ENCODE data around the gene NACA2. TPM values are rescaled to one million over a fixed set of nuclear protein-coding genes. Genes with fewer than 3 reads are reported as not detected.
A peak's percentile ranks its signal among the peaks of the same experiment; 100 is the strongest.
"Not testable (repeated sequence)": the region's sequence is repeated elsewhere in the genome, so short reads cannot be mapped to it uniquely, and the experiment has no call there.

Gene NACA2
- total RNA-seq, 1 donor from 2014 or later = not detected

DNA sequence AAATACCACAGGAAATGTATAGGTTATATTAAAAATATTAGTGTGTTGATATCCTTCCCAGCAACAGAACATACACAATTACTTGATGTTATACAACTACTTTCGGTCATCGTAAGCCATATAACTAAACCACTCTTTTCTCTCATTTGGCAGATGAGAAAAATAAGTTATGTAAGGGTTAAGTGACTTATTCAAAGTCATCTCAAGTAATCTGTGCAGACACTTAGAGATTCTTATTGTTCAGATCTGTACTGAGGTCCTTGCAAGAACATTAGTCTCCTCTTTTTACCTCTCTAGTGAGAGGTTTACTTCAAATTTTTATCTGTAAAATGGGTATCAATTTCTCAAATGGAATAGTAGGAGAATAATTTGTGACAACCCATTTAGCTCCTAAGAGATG lies 15.0 kb downstream of the NACA2 start:
- Mint-ChIP-seq H3K4me1 (ENCODE audit: low read depth) (peaks cover 3% of the 10 kb centered on the region), H3K4me3 (ENCODE audit: unreplicated experiment) (no peak overlapping the region)
- TF ChIP-seq, protein P1, sequence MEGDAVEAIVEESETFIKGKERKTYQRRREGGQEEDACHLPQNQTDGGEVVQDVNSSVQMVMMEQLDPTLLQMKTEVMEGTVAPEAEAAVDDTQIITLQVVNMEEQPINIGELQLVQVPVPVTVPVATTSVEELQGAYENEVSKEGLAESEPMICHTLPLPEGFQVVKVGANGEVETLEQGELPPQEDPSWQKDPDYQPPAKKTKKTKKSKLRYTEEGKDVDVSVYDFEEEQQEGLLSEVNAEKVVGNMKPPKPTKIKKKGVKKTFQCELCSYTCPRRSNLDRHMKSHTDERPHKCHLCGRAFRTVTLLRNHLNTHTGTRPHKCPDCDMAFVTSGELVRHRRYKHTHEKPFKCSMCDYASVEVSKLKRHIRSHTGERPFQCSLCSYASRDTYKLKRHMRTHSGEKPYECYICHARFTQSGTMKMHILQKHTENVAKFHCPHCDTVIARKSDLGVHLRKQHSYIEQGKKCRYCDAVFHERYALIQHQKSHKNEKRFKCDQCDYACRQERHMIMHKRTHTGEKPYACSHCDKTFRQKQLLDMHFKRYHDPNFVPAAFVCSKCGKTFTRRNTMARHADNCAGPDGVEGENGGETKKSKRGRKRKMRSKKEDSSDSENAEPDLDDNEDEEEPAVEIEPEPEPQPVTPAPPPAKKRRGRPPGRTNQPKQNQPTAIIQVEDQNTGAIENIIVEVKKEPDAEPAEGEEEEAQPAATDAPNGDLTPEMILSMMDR (IDR thresholded peaks at IDR 0.05) = no peak

DNA sequence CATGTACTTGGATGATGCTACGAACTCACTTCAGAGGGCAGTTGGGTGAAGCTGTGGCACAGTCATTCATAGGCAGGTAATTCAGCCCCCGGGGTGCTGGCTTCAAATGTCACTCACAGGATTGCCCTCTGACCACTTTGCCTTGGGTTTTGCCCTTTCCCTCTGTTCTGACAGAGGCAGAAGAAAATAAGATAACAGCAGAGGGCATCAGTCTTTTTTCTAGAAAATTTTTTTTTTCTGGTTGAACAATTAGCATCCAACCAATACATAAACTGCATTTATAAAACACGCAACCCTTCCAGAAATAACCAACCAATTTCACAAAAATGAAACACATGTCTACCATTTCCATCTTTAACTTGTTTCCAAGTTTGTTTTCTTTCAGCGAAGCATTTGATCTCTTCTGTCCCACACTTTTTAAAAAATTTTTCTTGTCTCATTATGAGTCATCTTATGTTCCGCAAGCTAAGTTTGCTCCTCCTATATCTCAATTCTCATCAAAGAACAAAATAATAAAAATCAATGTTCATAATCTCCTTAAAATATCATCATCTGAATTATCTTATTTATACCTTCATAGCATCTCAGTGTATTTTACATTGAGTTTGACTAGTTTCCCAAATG lies 15.6 kb downstream of the NACA2 start:
- TF ChIP-seq, protein P1 (IDR thresholded peaks at IDR 0.05) = no peak
- H3K4me3 Mint-ChIP-seq (ENCODE audit: unreplicated experiment) = no peak overlapping the region
- H3K27ac Mint-ChIP-seq (ENCODE audit: unreplicated experiment) = no peak overlapping the region
- H3K36me3 Mint-ChIP-seq (ENCODE audit: low read depth) = no peaks in the 10 kb centered on the region
- H3K27me3 Mint-ChIP-seq (ENCODE audit: low read depth) = no peaks in the 10 kb centered on the region
- no peak for DNase-seq (ENCODE audit: low spot score)
- peaks cover 7% of the 10 kb centered on the region for H3K9me3 Mint-ChIP-seq (ENCODE audit: low read depth)
- H3K4me1 Mint-ChIP-seq (ENCODE audit: low read depth) = peaks cover 3% of the 10 kb centered on the region

More for the DNA sequence above, 15.0 kb downstream of the NACA2 start:
- DNase-seq (ENCODE audit: low spot score) = no peak
- Mint-ChIP-seq H3K27me3 (ENCODE audit: low read depth) (no peaks in the 10 kb centered on the region), H3K36me3 (ENCODE audit: low read depth) (no peaks in the 10 kb centered on the region), H3K27ac (ENCODE audit: unreplicated experiment) (no peak overlapping the region), H3K9me3 (ENCODE audit: low read depth) (peaks cover 2% of the 10 kb centered on the region)

DNA sequence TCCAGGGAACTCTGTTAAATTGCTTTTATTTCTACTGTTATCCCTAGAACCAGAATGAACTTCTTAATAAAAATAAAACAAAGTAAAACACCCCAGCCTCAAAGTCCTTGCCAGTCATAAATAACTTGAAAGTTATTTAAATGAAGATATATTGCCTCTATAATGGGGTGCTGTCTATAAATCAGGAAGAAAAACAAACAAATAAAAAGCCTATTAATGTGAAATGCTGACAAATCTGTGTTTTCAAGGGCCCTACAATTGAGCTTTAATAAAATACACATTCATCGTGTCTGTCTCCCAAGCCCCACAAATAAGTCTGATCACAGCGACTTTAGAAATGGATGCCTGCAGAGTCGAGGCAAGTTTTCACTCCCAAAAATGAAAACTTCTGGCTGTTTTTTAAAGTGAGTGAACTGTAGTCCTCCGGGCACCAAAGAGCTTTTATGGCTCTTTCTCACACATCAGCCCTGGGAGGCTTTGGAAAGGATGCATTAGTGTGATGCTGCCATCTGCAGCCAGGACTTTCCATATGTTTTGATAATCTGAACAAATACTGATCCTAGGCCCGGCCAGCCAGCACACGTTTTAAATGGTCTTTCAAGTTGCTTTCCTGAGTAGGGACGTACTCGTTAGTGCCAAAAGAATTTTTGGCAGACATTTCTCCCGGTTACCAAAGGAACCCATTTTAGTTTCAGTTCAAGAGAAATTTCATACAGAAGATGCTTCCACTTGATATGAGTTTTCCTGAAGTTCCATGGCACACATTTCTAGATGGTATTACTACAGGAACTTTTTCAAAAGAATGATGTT lies 16.3 kb downstream of the NACA2 start:
- DNase-seq (ENCODE audit: low spot score) = no peak
- Mint-ChIP-seq H3K4me1 (ENCODE audit: low read depth) (peaks cover 3% of the 10 kb centered on the region), H3K4me3 (ENCODE audit: unreplicated experiment) (no peak overlapping the region), H3K9me3 (ENCODE audit: low read depth) (peaks cover 12% of the 10 kb centered on the region), H3K36me3 (ENCODE audit: low read depth) (peaks cover 1% of the 10 kb centered on the region), H3K27ac (ENCODE audit: unreplicated experiment) (no peak overlapping the region), H3K27me3 (ENCODE audit: low read depth) (no peaks in the 10 kb centered on the region)
- TF ChIP-seq, protein P1 (IDR thresholded peaks at IDR 0.05) = peak; percentile 77

DNA sequence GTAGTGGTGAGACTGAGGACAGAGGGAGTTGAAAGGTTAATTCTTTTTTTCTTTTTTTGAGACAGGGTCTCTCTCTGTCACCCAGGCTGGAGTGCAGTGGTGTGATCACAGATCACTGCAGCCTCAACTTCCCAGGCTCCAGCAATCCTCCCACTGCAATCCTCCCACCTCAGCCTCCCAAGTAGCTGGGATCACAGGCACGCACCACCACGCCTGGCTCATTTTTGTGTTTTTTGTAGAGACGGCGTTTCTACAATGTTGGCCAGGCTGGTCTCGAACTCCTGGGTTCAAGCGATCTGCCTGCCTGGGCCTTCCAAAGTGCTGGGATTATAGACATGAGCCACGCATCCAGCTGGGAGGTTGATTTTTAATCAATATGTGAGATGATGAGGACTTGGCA lies 18.5 kb downstream of the NACA2 start:
- H3K4me1 Mint-ChIP-seq (ENCODE audit: low read depth); H3K27me3 Mint-ChIP-seq (ENCODE audit: low read depth); H3K4me3 Mint-ChIP-seq (ENCODE audit: unreplicated experiment); H3K36me3 Mint-ChIP-seq (ENCODE audit: low read depth); H3K27ac Mint-ChIP-seq (ENCODE audit: unreplicated experiment); DNase-seq (ENCODE audit: low spot score): not testable (repeated sequence)
- H3K9me3 Mint-ChIP-seq (ENCODE audit: low read depth) = peaks cover 16% of the 10 kb centered on the region

DNA sequence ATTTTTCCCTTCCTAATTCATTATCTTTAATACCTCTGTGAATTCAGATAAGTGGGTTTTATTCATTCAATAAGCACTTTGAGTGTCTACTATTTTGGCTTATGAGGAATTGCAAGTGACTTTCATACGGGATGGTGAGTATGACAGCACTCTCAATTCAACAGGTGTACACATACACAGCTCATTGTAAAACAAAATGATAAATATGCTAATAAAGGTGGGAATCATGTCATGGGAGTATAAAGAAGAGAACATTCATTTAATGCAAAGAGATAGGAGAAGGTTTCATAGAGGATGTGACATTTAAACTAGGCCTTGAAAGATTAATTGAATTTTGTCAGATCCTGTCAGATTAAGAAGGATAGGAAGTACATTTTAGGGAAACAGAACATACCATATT lies 19.4 kb downstream of the NACA2 start:
- peaks cover 1% of the 10 kb centered on the region for H3K36me3 Mint-ChIP-seq (ENCODE audit: low read depth)
- peaks cover 16% of the 10 kb centered on the region for H3K9me3 Mint-ChIP-seq (ENCODE audit: low read depth)
- no peaks in the 10 kb centered on the region for H3K27me3 Mint-ChIP-seq (ENCODE audit: low read depth)
- no peak overlapping the region for H3K27ac Mint-ChIP-seq (ENCODE audit: unreplicated experiment)
- DNase-seq (ENCODE audit: low spot score) = no peak
- TF ChIP-seq, protein P1 (IDR thresholded peaks at IDR 0.05) = no peak
- no peak overlapping the region for H3K4me3 Mint-ChIP-seq (ENCODE audit: unreplicated experiment)
- peaks cover 3% of the 10 kb centered on the region for H3K4me1 Mint-ChIP-seq (ENCODE audit: low read depth)

All from chondrocyte (in vitro differentiated cells).